SK-N-SH treated with all-trans-retinoic acid at 6 μM for 48 hours (cell line): ENCODE measurements around the gene AS3MT.
"Not testable (repeated sequence)": the region's sequence is repeated elsewhere in the genome, so short reads cannot be mapped to it uniquely, and the experiment has no call there.

Experiments
- ATAC-seq: fragments of 200-7000 bp; cut with Tn5 transposase; 3 replicates; pipeline ENCODE4 v1.9.1; 2020; ENCODE audit warnings: mild to moderate bottlenecking, moderate library complexity
- ARNTL ChIP-seq: fragments of 450-650 bp; formaldehyde crosslinking; IDR thresholded peaks from 2 replicates; pipeline ENCODE4 v1.5.0; 2020; ENCODE audit warnings: low read depth, mild to moderate bottlenecking, moderate library complexity, borderline replicate concordance
- BACH2 ChIP-seq: fragments of 250-450 bp; sonication (Bioruptor Pico); IDR thresholded peaks from 2 replicates; pipeline ENCODE4 v1.9.0; 2021; ENCODE audit warnings: mild to moderate bottlenecking, borderline replicate concordance
- CREB5 ChIP-seq: fragments of 250-450 bp; sonication (Bioruptor Pico); IDR thresholded peaks from 2 replicates; pipeline ENCODE4 v1.5.1; 2020; ENCODE audit warnings: low read depth, mild to moderate bottlenecking, moderate library complexity
- CSRNP3 ChIP-seq: fragments of 250-450 bp; sonication (Bioruptor Pico); IDR thresholded peaks from 2 replicates; pipeline ENCODE4 v1.5.1; 2021; ENCODE audit warnings: mild to moderate bottlenecking, moderate library complexity
- ESRRG ChIP-seq: fragments of 250-450 bp; sonication (Bioruptor Pico); IDR thresholded peaks from 2 replicates; pipeline ENCODE4 v1.6.1; 2021; ENCODE audit warnings: mild to moderate bottlenecking
- GLIS3 ChIP-seq: fragments of 250-450 bp; sonication (Bioruptor Pico); IDR thresholded peaks from 2 replicates; pipeline ENCODE4 v1.5.0; 2020; ENCODE audit warnings: mild to moderate bottlenecking, moderate library complexity
- ISL1 ChIP-seq: fragments of 250-450 bp; sonication (Bioruptor Pico); IDR thresholded peaks from 2 replicates; pipeline ENCODE4 v2.1.2; 2022; ENCODE audit warnings: mild to moderate bottlenecking, moderate library complexity
- OSR1 ChIP-seq: fragments of 250-450 bp; sonication (Bioruptor Pico); IDR thresholded peaks from 2 replicates; pipeline ENCODE4 v1.8.0; 2022; ENCODE audit warnings: moderate library complexity, mild to moderate bottlenecking, inconsistent platforms
- PATZ1 ChIP-seq: fragments of 250-450 bp; sonication (Bioruptor Pico); IDR thresholded peaks from 2 replicates; pipeline ENCODE4 v1.8.0; 2020; ENCODE audit warnings: mild to moderate bottlenecking, moderate library complexity, borderline replicate concordance
- POU6F1 ChIP-seq: fragments of 250-450 bp; sonication (Bioruptor Pico); IDR thresholded peaks from 2 replicates; pipeline ENCODE4 v1.8.0; 2021; ENCODE audit warnings: low read depth, mild to moderate bottlenecking, moderate library complexity, borderline replicate concordance
- PPARA ChIP-seq: fragments of 250-450 bp; sonication (Bioruptor Pico); IDR thresholded peaks from 2 replicates; pipeline ENCODE4 v1.5.0; 2020; ENCODE audit warnings: mild to moderate bottlenecking, borderline replicate concordance
- RARB ChIP-seq: fragments of 250-450 bp; sonication (Bioruptor Pico); IDR thresholded peaks from 2 replicates; pipeline ENCODE4 v1.8.0; 2021; ENCODE audit warnings: mild to moderate bottlenecking, moderate library complexity
- SNAI2 ChIP-seq: fragments of 250-450 bp; sonication (Bioruptor Pico); IDR thresholded peaks from 2 replicates; pipeline ENCODE4 v1.5.0; 2020; ENCODE audit warnings: mild to moderate bottlenecking, moderate library complexity
- TCF4 ChIP-seq: fragments of 250-450 bp; sonication (Bioruptor Pico); IDR thresholded peaks from 2 replicates; pipeline ENCODE4 v1.8.0; 2021; ENCODE audit warnings: mild to moderate bottlenecking, moderate library complexity, borderline replicate concordance
- TOX ChIP-seq: fragments of 250-450 bp; sonication (Bioruptor Pico); IDR thresholded peaks from 2 replicates; pipeline ENCODE4 v1.8.0; 2021; ENCODE audit warnings: mild to moderate bottlenecking, moderate library complexity, borderline replicate concordance
- TSHZ2 ChIP-seq: fragments of 250-450 bp; sonication (Bioruptor Pico); IDR thresholded peaks from 2 replicates; pipeline ENCODE4 v1.5.0; 2020; ENCODE audit warnings: mild to moderate bottlenecking, moderate library complexity
- ZC3H10 ChIP-seq: fragments of 250-450 bp; sonication (Bioruptor Pico); IDR thresholded peaks from 2 replicates; pipeline ENCODE4 v1.5.1; 2021; ENCODE audit warnings: mild to moderate bottlenecking, moderate library complexity
- ZFP3 ChIP-seq: fragments of 250-450 bp; sonication (Bioruptor Pico); IDR thresholded peaks from 2 replicates; pipeline ENCODE4 v1.5.0; 2020; ENCODE audit warnings: mild to moderate bottlenecking, moderate library complexity
- ZFP30 ChIP-seq: fragments of 450-650 bp; formaldehyde crosslinking; IDR thresholded peaks from 2 replicates; pipeline ENCODE4 v1.5.0; 2022; ENCODE audit warnings: mild to moderate bottlenecking, moderate library complexity
- ZNF565 ChIP-seq: fragments of 450-650 bp; formaldehyde crosslinking; conservative IDR thresholded peaks from 2 replicates; pipeline ENCODE4 v1.5.0; 2020; ENCODE audit warnings: low read depth, mild to moderate bottlenecking, moderate library complexity
- ZNF70 ChIP-seq: fragments of 450-650 bp; formaldehyde crosslinking; IDR thresholded peaks from 2 replicates; pipeline ENCODE4 v1.5.0; 2020; ENCODE audit warnings: mild to moderate bottlenecking, moderate library complexity
- ZNF8 ChIP-seq: fragments of 450-650 bp; formaldehyde crosslinking; IDR thresholded peaks from 2 replicates; pipeline ENCODE4 v1.5.0; 2020; ENCODE audit warnings: mild to moderate bottlenecking, moderate library complexity

Gene AS3MT

GRCh38 chr10:102927311-102928010 lies 58.2 kb downstream of the AS3MT start:
- ATAC-seq: no peak

GRCh38 chr10:102928442-102928841 lies 59.2 kb downstream of the AS3MT start:
- ATAC-seq: not testable (repeated sequence)

More at GRCh38 chr10:102927311-102928010, 58.2 kb downstream of the AS3MT start:
- TF ChIP-seq CSRNP3 (no peak), ZNF70 (no peak), SNAI2 (CRISPR knock-in tag) (no peak), ZFP30 (CRISPR knock-in tag) (no peak), ARNTL (CRISPR knock-in tag) (no peak)
- TF ChIP-seq, all 23 proteins: peak for 0

- no peak for ATAC-seq
- TF ChIP-seq ZNF8 (CRISPR knock-in tag) (peak; percentile 65), ESRRG (CRISPR knock-in tag) (no peak)
Observed at GRCh38 chr10:102930720-102931119, 61.5 kb downstream of the AS3MT start.

- TF ChIP-seq RARB (CRISPR knock-in tag) (no peak), CSRNP3 (no peak), ZC3H10 (CRISPR knock-in tag) (no peak), ZNF70 (no peak)
- ATAC-seq: no peak
Observed at GRCh38 chr10:102931643-102932042, 62.4 kb downstream of the AS3MT start.

GRCh38 chr10:102935505-102935904 lies 66.2 kb downstream of the AS3MT start:
- ATAC-seq: no peak
- TF ChIP-seq ZNF565 (CRISPR knock-in tag) (no peak), POU6F1 (CRISPR knock-in tag) (no peak), OSR1 (CRISPR knock-in tag) (no peak), ESRRG (CRISPR knock-in tag) (no peak), TCF4 (no peak), RARB (CRISPR knock-in tag) (no peak), PPARA (CRISPR knock-in tag) (no peak), CREB5 (no peak), ZFP3 (CRISPR knock-in tag) (no peak), BACH2 (CRISPR knock-in tag) (no peak), CSRNP3 (no peak), ZFP30 (CRISPR knock-in tag) (no peak), ISL1 (CRISPR knock-in tag) (no peak), GLIS3 (CRISPR knock-in tag) (no peak), SNAI2 (CRISPR knock-in tag) (no peak), TOX (CRISPR knock-in tag) (no peak), ARNTL (CRISPR knock-in tag) (no peak), ZNF8 (CRISPR knock-in tag) (no peak), PATZ1 (CRISPR knock-in tag) (no peak), TSHZ2 (CRISPR knock-in tag) (no peak)
